EL (cell line): Measurements from ENCODE around the gene PDCD2.
"Not testable (repeated sequence)": the region's sequence is repeated elsewhere in the genome, so short reads cannot be mapped to it uniquely, and the experiment has no call there.

ENCODE experiments used
- DNase-seq: peaks from one replicate; pipeline ENCODE4 v3.0.0-alpha.2; 2016

PDCD2 gene

DNA sequence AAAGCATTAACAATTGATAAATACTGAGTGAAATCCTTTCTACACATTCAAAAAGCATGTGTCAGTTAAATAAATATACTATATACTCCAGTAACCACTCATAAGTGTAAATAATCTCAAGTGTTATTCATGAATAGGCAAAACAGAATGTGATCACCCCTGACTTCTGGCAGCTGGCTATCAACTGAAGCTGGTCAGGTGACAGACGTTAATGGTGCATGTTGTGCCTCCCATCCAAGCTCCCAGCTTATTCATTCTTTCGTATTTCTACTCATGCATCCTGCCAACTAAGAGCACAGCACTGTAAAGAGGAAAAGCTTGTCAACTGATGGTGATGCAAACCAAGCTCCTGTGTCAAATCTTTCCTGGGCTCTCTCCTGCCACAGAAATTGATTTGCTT, 39.0 kb downstream of the PDCD2 start:
- DNase-seq = peak; percentile 11

DNA sequence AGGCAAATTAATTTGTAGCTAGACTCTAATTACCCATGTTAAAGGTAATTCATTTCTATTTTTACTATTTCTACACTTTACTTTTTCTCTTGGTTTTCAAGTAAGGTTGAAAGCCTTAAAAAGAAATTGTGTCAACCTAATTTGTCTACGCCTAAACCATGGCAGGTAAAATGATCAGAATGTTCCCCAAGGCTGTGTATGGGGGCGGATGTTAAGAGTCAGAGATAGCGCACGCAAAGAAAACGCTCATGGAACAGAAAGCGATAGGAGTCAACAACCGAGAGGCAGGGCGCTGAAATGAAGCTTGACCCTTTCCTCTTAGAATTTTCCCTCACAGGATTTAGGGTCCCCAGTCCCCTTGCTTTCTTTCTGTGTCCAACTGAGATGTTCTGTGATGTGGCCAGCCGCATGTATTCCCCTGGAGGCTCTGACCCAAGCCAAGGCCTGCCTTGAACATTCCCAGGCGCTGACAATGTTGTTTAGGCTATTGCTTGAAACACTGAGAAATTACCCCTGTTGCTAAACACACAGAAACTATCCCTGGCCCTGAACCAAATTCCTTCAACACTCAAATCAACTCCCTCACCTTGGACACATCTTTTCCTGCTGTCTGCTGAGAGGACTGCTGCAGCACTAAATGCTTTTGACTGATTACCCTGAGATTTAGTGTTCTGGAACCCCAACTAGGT, 42.3 kb downstream of the PDCD2 start:
- DNase-seq = no peak

DNA sequence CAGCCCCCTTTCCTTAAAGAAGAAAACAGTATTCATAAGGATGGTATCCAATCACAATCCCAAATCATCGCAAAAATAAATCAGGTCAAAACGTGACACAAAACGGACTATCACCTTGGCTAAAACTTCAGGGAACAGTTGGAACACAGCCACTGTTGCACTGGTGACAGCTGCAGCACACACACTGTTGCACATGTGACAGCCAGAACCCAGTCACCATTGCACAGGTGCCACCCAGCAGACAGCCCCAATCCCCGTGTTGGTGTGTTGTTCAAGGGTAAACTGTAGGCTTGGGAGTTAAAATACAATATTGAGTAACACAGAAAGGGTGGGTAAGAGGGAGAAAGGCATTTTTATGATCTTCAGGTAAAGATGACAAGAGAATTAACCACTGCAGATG, 47.1 kb downstream of the PDCD2 start:
- no peak for DNase-seq

DNA sequence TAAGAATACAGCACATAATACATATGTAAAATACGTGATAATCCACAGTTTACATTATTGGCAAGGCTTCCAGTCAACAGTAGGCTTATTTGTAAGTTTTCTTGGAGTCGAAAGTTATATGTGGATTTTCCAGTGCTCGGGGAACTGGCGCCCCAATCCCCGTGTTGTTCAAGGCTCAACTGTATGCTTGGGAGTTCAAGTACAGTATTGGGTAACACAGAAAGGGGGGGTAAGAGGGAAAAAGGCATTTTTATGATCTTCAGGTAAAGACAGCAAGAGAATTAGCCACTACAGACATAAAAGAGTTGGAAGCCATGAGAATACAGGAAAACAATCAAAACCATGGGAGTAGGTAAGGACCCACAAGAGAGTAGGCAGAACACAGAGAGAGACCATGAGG, 47.8 kb downstream of the PDCD2 start:
- DNase-seq = no peak

DNA sequence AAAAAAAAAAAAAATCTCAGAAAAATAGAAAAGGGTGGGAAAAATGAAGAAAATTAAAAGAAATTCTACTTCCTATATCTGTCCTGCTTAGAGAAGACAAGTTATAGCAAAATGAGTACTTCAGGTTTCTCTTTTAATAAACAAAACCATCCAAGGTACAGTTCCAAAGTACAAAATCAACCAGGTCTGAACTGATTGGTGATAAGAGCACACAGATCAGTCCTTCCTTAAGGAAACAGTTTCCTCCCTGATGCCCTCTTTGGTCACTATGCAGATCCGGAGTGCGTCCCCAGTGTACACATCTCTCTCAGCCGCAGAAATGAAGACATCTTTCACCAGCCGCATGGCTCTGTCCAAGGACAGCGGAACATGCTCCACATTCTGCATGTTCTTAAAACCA, 49.4 kb downstream of the PDCD2 start:
- DNase-seq = no peak

DNA sequence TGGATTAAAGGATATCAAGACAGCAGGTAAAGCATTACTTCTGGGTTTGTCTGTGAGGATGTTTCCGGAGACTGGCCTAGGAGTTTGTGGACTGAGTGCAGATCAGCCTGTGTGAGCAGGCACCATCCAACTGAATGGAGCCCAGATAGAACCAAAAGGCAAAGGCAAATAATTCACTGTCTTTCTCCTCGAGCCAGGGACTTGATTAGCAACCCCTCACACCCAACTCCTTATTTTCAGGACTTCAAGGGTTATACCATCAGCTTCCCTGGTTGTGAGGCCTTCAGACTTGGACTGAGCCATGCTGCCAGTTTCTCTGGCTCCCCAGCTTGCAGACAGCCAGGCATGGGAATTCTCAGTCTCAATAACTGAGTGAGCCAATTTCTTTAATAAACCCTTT, 50.6 kb downstream of the PDCD2 start:
- no peak for DNase-seq

DNA sequence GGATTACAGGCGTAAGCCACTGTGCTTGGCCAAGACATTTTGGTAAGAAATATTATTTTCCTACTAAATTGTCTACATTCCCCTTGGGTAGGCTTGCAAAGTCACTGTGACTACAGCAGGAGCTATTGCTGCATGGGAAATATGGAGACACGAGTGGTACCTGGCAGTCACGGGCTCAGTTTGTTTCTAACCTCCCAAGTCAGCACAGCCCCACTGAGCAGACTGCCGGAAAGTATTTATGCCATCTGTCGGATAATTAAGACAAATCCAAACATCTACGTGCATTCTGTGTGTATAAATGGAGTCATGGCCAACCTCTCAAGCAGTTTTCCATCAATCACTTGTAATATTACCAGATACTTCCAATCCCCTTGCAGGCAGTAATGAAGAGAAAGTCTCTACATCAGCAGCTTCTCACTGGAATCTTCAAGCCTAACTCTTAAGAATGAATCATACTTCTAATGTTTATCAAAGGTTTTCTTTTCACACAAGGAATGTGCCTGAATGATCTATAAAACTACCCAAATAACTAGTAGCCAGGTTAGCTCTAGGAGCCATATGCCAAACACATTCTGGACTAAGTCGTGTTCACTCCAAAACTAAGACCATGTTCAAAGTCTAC, 51.5 kb downstream of the PDCD2 start:
- no peak for DNase-seq

DNA sequence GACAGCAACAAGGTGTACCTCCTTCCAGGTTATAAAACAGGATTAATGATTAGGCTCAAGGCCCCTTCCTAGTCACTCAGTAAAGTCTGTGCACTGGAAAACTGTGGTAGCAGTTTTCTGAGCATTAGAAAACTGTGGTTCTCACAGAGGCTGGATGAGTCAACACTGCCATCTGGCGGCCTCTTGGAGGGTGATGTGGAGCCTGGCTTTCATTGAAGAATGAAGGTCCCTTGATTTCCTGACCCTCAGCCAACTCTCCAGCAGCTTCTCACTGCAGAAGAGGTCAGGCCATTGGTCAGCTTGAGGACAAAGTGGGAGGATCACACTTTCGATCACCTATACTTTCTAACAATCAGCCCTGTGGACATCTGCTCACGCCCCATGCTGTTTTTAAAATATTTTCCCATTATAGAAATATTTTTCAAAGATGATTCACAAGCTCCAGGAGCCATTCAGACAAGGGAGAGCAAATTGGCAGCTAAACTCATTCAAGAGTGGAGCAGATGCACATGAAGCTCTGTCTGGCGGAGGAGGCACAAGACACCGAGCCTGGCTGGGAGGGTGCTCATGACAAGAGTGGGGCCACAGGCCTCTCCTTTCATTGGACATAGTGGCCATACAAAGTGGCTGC, 54.5 kb downstream of the PDCD2 start:
- DNase-seq = peak; percentile 73

DNA sequence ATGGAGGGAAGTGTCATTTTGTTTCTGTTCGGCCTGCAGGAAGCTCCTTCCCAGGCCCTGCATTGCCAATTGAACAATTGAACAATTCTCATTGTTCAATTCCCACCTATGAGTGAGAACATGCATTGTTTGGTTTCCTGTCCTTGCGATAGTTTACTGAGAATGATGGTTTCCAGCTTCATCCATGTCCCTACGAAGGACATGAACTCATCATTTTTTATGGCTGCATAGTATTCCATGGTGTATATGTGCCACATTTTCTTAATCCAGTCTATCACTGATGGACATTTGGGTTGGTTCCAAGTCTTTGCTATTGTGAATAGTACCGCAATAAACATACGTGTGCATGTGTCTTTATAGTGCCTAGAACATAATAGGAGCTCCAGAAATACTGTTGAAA, 56.4 kb downstream of the PDCD2 start:
- not testable (repeated sequence) for DNase-seq

DNA sequence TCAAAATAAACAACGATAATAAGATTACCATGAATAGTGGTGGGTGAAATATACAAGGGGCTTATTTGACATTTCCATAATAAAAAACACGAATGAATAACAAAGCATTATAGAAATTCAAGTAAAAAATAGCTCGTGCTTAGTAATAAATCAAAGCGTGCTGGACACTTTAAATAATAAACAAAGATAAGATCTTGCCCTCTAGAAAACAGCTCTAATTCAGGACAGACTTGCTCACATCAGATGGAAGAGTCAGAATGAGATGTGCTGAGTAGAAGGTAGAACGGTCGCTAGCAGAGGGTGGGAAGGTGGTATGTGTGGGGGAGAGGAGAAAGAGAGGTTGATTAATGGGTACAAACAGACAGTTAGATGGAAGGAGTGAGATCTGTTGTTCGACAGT, 58.6 kb downstream of the PDCD2 start:
- DNase-seq = no peak
